ENCODE results near the gene FSIP1.

The FSIP1 gene

DNA sequence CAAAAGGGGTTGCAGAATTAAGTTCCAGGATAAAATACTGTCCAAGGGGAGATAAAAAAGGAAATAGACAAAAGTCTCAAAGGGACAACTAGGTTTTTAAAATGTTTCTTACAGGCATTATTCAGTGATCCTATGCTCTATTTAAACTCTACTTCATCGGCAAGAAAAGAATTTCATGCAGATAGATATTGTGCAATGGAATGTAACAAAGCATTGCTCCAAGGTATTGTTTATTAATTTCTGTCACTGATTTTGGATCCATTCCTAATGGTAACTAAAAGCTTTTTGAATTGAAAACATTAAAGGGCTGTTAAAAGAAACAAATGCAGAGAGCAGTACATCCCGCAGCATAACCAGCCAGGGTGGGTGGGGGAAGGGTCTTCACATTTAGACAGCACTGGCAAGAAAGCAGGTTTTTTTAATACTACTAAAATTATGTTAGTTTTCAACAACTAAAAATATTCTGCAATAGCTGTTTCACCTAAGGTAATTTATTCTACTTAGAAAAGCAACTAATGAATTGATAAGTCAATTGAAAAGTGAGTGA, 118.9 kb downstream of the FSIP1 start:
- no peak overlapping the region for H3K4me3 ChIP-seq (ENCODE audit: low read depth in 1 of 5, low read length in 5 of 5)
- H3K4me1 ChIP-seq (ENCODE audit: control insufficient read depth in 5 of 5, insufficient read depth in 5 of 5, low read length in 5 of 5), result peaks cover 0 to 3% (median 0%) of the 10 kb centered on the region in 5 donors
- no peaks in the 10 kb centered on the region for H3K27me3 ChIP-seq (ENCODE audit: control insufficient read depth in 5 of 5, insufficient read depth in 4 of 5, low read length in 5 of 5)
- H3K36me3 ChIP-seq (ENCODE audit: control insufficient read depth in 5 of 5, insufficient read depth in 5 of 5, low read length in 5 of 5), result no peaks in the 10 kb centered on the region
- no peak overlapping the region for H3K27ac ChIP-seq (ENCODE audit: low read depth, low read length)
- H3K9ac ChIP-seq (ENCODE audit: low read length in 5 of 5), result no peak overlapping the region
- no peaks in the 10 kb centered on the region for H3K9me3 ChIP-seq (ENCODE audit: control insufficient read depth in 5 of 5, low read length in 5 of 5)

DNA sequence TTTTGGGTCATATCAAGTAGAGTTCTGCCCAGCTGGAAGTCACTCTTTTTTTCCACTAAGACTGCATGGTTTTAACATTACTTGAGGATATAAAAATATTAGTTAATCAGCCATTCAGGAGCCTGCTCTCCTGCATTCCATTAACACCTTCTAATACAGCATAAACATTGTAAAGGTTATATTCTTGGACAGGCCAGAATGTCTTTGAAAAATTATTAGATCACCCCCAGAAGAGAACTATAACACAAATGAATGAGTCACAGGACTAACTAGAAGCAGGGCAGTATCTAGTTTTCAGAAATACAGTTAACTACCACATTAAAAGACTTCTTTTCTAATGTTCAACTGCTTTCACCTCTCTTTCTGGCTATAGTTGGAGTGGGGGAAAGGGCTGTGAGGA, 120.9 kb downstream of the FSIP1 start:
- H3K27me3 ChIP-seq (ENCODE audit: control insufficient read depth in 5 of 5, insufficient read depth in 4 of 5, low read length in 5 of 5), result no peaks in the 10 kb centered on the region
- peaks cover 0 to 3% (median 0%) of the 10 kb centered on the region in 5 donors for H3K4me1 ChIP-seq (ENCODE audit: control insufficient read depth in 5 of 5, insufficient read depth in 5 of 5, low read length in 5 of 5)
- no peak overlapping the region for H3K27ac ChIP-seq (ENCODE audit: low read depth, low read length)
- H3K4me3 ChIP-seq (ENCODE audit: low read depth in 1 of 5, low read length in 5 of 5), result no peak overlapping the region
- H3K9me3 ChIP-seq (ENCODE audit: control insufficient read depth in 5 of 5, low read length in 5 of 5), result no peaks in the 10 kb centered on the region
- no peak overlapping the region for H3K9ac ChIP-seq (ENCODE audit: low read length in 5 of 5)
- H3K36me3 ChIP-seq (ENCODE audit: control insufficient read depth in 5 of 5, insufficient read depth in 5 of 5, low read length in 5 of 5), result no peaks in the 10 kb centered on the region

DNA sequence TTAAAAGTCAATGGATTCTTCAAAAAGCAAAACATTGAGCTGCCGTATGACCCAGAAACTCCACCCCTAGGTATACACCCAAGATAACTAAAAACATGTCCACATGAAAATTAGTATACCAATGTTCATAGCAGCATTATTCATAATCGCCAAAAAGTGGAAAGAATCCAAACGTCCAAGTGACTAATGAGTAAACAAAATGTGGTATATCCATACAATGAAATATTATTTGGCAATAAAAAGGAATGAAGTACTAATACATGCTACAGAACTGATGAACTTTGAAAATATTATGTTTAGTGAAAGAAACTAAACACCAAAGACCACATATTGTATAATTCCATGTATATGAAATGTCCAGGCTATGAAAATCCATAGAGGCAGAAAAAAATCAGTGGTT, 123.9 kb downstream of the FSIP1 start:
- Histone ChIP-seq H3K27me3 (ENCODE audit: control insufficient read depth in 5 of 5, insufficient read depth in 4 of 5, low read length in 5 of 5) (no peaks in the 10 kb centered on the region), H3K9ac (ENCODE audit: low read length in 5 of 5) (no peak overlapping the region), H3K9me3 (ENCODE audit: control insufficient read depth in 5 of 5, low read length in 5 of 5) (no peaks in the 10 kb centered on the region), H3K36me3 (ENCODE audit: control insufficient read depth in 5 of 5, insufficient read depth in 5 of 5, low read length in 5 of 5) (no peaks in the 10 kb centered on the region), H3K27ac (ENCODE audit: low read depth, low read length) (no peak overlapping the region), H3K4me1 (ENCODE audit: control insufficient read depth in 5 of 5, insufficient read depth in 5 of 5, low read length in 5 of 5) (peaks cover 0 to 3% (median 0%) of the 10 kb centered on the region in 5 donors), H3K4me3 (ENCODE audit: low read depth in 1 of 5, low read length in 5 of 5) (no peak overlapping the region)

DNA sequence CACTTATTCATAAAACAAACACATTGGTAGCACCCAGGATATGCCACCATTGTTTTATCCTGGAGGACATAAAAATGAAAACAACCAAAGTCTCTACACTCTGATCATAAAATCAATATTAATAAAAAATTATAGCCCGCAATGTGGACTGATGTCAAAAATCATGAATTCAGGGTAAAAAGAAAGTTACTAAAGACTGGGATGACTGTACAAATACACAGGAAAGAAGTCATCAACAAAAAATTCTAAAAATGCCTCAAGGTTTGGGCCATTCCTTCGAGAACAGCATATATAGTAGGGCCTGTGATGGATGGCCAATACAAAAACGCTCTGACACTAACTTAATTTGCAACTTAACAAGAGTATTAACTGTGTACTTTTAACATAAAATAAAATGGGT, 125.0 kb downstream of the FSIP1 start:
- no peak overlapping the region for H3K4me3 ChIP-seq (ENCODE audit: low read depth in 1 of 5, low read length in 5 of 5)
- H3K4me1 ChIP-seq (ENCODE audit: control insufficient read depth in 5 of 5, insufficient read depth in 5 of 5, low read length in 5 of 5), result no peaks in the 10 kb centered on the region

DNA sequence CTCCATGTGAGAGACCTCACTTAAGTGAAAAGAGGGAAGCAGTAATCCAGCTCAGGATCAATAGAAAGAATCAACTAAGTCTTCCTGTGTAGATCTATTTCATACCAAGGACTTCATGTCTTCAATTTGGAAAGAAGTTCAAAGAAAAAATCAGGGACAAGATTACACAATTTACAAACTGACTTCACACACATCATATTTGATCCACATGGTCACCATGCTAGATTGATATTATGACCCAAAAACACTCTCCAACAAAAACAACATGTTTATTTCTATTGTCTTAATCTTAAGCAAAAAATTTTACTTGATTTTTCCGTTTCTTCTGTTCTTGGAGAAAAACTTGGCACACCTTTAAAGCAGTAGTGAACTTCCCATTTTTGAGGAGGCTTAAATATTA, 125.5 kb downstream of the FSIP1 start:
- Histone ChIP-seq H3K4me3 (ENCODE audit: low read depth in 1 of 5, low read length in 5 of 5) (no peak overlapping the region), H3K9me3 (ENCODE audit: control insufficient read depth in 5 of 5, low read length in 5 of 5) (no peaks in the 10 kb centered on the region), H3K4me1 (ENCODE audit: control insufficient read depth in 5 of 5, insufficient read depth in 5 of 5, low read length in 5 of 5) (no peaks in the 10 kb centered on the region), H3K9ac (ENCODE audit: low read length in 5 of 5) (no peak overlapping the region), H3K27me3 (ENCODE audit: control insufficient read depth in 5 of 5, insufficient read depth in 4 of 5, low read length in 5 of 5) (no peaks in the 10 kb centered on the region), H3K36me3 (ENCODE audit: control insufficient read depth in 5 of 5, insufficient read depth in 5 of 5, low read length in 5 of 5) (no peaks in the 10 kb centered on the region), H3K27ac (ENCODE audit: low read depth, low read length) (no peak overlapping the region)

More for the DNA sequence above, 125.0 kb downstream of the FSIP1 start:
- Histone ChIP-seq H3K36me3 (ENCODE audit: control insufficient read depth in 5 of 5, insufficient read depth in 5 of 5, low read length in 5 of 5) (no peaks in the 10 kb centered on the region), H3K27me3 (ENCODE audit: control insufficient read depth in 5 of 5, insufficient read depth in 4 of 5, low read length in 5 of 5) (no peaks in the 10 kb centered on the region), H3K27ac (ENCODE audit: low read depth, low read length) (no peak overlapping the region), H3K9ac (ENCODE audit: low read length in 5 of 5) (no peak overlapping the region), H3K9me3 (ENCODE audit: control insufficient read depth in 5 of 5, low read length in 5 of 5) (no peaks in the 10 kb centered on the region)

DNA sequence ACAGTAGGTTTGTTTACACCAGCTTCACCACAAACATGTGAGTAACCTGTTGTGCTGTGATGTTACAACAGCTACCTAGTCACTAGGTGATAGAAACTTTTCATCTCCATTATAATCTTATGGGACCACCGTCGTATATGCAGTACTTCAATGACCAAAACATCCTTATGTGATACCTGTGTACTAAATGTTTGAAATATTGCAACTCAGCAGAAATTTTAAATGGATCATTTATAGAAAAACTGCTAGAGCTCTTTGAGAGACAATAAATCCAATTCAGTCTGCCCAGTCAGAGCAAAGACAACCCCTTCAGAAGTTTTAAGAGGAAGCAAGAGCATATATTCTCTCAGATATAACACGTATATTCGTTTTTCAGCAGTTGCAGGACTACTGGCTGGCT, 128.3 kb downstream of the FSIP1 start:
- no peak overlapping the region for H3K4me3 ChIP-seq (ENCODE audit: low read depth in 1 of 5, low read length in 5 of 5)
- no peaks in the 10 kb centered on the region for H3K9me3 ChIP-seq (ENCODE audit: control insufficient read depth in 5 of 5, low read length in 5 of 5)
- no peaks in the 10 kb centered on the region for H3K27me3 ChIP-seq (ENCODE audit: control insufficient read depth in 5 of 5, insufficient read depth in 4 of 5, low read length in 5 of 5)
- no peaks in the 10 kb centered on the region for H3K36me3 ChIP-seq (ENCODE audit: control insufficient read depth in 5 of 5, insufficient read depth in 5 of 5, low read length in 5 of 5)
- H3K27ac ChIP-seq (ENCODE audit: low read depth, low read length), result no peak overlapping the region
- no peaks in the 10 kb centered on the region for H3K4me1 ChIP-seq (ENCODE audit: control insufficient read depth in 5 of 5, insufficient read depth in 5 of 5, low read length in 5 of 5)
- H3K9ac ChIP-seq (ENCODE audit: low read length in 5 of 5), result no peak overlapping the region

DNA sequence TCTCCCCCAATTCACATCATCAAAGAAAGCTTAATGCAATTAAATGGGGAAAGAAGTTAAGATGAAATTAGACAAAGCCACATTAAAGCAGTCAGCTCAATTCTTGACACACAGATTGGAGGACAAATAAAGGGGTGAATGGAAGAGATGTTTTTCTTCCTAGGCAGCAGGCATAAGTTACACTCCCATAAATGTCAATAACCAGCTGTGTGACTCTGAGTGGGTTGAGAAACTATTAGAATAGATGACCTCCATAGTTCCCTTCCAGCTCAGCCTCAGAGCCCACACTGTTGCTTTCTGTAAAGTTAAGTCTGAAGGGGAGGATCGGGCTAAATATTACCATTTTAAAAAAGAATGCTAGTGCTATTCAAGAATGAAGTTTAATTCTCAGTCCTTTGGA, 130.8 kb downstream of the FSIP1 start:
- no peaks in the 10 kb centered on the region for H3K4me1 ChIP-seq (ENCODE audit: control insufficient read depth in 5 of 5, insufficient read depth in 5 of 5, low read length in 5 of 5)
- no peak overlapping the region for H3K27ac ChIP-seq (ENCODE audit: low read depth, low read length)
- H3K36me3 ChIP-seq (ENCODE audit: control insufficient read depth in 5 of 5, insufficient read depth in 5 of 5, low read length in 5 of 5), result no peaks in the 10 kb centered on the region

DNA sequence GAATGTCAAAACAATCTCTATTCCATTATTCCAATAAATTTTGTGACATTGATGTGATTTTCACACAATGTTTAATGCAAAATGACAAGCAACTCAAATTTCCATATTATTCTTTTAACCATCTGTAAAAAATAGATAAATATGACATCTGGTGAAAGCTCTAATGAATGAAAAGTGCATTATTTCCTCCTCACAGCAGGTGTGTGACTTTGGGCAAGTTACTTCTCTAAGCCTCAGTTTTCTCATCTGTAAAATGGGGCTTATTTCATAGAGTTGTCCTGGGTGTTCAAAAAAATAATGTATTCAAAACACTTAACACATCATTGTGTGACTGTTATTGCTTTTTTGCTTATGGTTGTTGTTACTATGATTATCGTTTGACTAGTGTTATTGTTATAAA, 131.3 kb downstream of the FSIP1 start:
- H3K4me1 ChIP-seq (ENCODE audit: control insufficient read depth in 5 of 5, insufficient read depth in 5 of 5, low read length in 5 of 5), result no peaks in the 10 kb centered on the region
- H3K36me3 ChIP-seq (ENCODE audit: control insufficient read depth in 5 of 5, insufficient read depth in 5 of 5, low read length in 5 of 5), result no peaks in the 10 kb centered on the region
- H3K4me3 ChIP-seq (ENCODE audit: low read depth in 1 of 5, low read length in 5 of 5), result no peak overlapping the region

More for the DNA sequence above, 130.8 kb downstream of the FSIP1 start:
- no peak overlapping the region for H3K9ac ChIP-seq (ENCODE audit: low read length in 5 of 5)
- no peaks in the 10 kb centered on the region for H3K27me3 ChIP-seq (ENCODE audit: control insufficient read depth in 5 of 5, insufficient read depth in 4 of 5, low read length in 5 of 5)
- H3K9me3 ChIP-seq (ENCODE audit: control insufficient read depth in 5 of 5, low read length in 5 of 5), result no peaks in the 10 kb centered on the region
- H3K4me3 ChIP-seq (ENCODE audit: low read depth in 1 of 5, low read length in 5 of 5), result no peak overlapping the region

DNA sequence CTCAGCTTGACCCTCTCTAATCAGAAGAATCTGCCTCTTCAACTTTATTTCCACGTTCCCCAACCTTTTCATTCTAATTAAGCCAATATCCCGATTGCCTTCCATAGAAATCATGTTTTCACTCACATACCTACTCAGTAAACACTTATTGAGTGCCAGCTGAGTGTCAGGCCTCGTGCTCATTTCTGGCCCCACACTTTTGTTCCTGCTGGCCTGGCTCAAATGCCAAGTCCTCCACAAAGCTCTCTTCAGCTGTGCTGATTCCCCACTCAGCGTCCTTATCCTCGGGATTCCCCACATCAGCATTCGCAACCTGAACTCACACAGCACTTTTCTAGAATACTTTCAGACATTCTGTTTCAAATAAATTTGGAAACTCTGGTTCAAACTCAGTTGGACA, 132.9 kb downstream of the FSIP1 start:
- H3K4me1 ChIP-seq (ENCODE audit: control insufficient read depth in 5 of 5, insufficient read depth in 5 of 5, low read length in 5 of 5), result no peaks in the 10 kb centered on the region
- H3K27ac ChIP-seq (ENCODE audit: low read depth, low read length), result no peak overlapping the region

More for the DNA sequence above, 131.3 kb downstream of the FSIP1 start:
- H3K27me3 ChIP-seq (ENCODE audit: control insufficient read depth in 5 of 5, insufficient read depth in 4 of 5, low read length in 5 of 5), result no peaks in the 10 kb centered on the region
- H3K27ac ChIP-seq (ENCODE audit: low read depth, low read length), result no peak overlapping the region
- H3K9ac ChIP-seq (ENCODE audit: low read length in 5 of 5), result no peak overlapping the region
- H3K9me3 ChIP-seq (ENCODE audit: control insufficient read depth in 5 of 5, low read length in 5 of 5), result no peaks in the 10 kb centered on the region

DNA sequence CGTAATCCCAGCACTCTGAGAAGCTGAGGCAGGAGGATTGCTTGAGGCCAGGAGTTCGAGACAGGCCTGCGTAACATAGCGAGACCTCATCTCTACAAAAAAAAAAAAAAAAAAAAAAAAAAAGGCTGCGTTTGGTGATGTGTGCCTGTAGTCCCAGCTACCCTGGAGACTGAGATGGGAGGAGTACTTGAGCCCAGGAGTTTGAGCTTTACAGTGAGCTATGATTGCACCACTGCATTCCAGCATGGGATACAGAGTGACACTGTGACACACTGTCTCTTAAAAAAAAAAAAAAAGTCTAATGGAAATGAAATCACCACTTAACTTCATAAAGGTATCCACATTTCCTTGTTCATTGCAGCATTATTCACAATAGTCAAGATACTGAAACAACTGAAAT, 136.2 kb downstream of the FSIP1 start:
- Histone ChIP-seq H3K27ac (ENCODE audit: low read depth, low read length) (no peak overlapping the region), H3K9me3 (ENCODE audit: control insufficient read depth in 5 of 5, low read length in 5 of 5) (no peaks in the 10 kb centered on the region), H3K36me3 (ENCODE audit: control insufficient read depth in 5 of 5, insufficient read depth in 5 of 5, low read length in 5 of 5) (no peaks in the 10 kb centered on the region), H3K4me1 (ENCODE audit: control insufficient read depth in 5 of 5, insufficient read depth in 5 of 5, low read length in 5 of 5) (peaks cover 0 to 3% (median 0%) of the 10 kb centered on the region in 5 donors), H3K27me3 (ENCODE audit: control insufficient read depth in 5 of 5, insufficient read depth in 4 of 5, low read length in 5 of 5) (no peaks in the 10 kb centered on the region), H3K9ac (ENCODE audit: low read length in 5 of 5) (no peak overlapping the region), H3K4me3 (ENCODE audit: low read depth in 1 of 5, low read length in 5 of 5) (no peak overlapping the region)

More for the DNA sequence above, 132.9 kb downstream of the FSIP1 start:
- Histone ChIP-seq H3K27me3 (ENCODE audit: control insufficient read depth in 5 of 5, insufficient read depth in 4 of 5, low read length in 5 of 5) (no peaks in the 10 kb centered on the region), H3K9ac (ENCODE audit: low read length in 5 of 5) (no peak overlapping the region), H3K9me3 (ENCODE audit: control insufficient read depth in 5 of 5, low read length in 5 of 5) (no peaks in the 10 kb centered on the region), H3K36me3 (ENCODE audit: control insufficient read depth in 5 of 5, insufficient read depth in 5 of 5, low read length in 5 of 5) (no peaks in the 10 kb centered on the region), H3K4me3 (ENCODE audit: low read depth in 1 of 5, low read length in 5 of 5) (no peak overlapping the region)

DNA sequence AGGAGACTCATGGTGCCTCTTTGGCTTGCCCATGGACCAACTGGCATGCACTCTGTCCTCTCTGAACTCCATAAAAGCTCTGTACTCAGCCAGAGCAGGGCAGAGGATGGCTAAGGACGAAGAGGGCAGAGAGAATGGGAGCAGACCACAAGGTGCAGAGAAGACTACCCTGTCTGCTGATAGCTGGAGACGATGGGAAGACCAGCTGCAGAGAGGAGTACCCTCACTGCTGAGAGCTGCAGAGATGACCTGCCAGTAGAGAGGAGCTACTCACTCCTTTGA, 136.7 kb downstream of the FSIP1 start:
- no peak overlapping the region for H3K4me3 ChIP-seq (ENCODE audit: low read depth in 1 of 5, low read length in 5 of 5)

More for the DNA sequence above, 136.7 kb downstream of the FSIP1 start:
- H3K9ac ChIP-seq (ENCODE audit: low read length in 5 of 5), result no peak overlapping the region
- no peaks in the 10 kb centered on the region for H3K9me3 ChIP-seq (ENCODE audit: control insufficient read depth in 5 of 5, low read length in 5 of 5)
- H3K4me1 ChIP-seq (ENCODE audit: control insufficient read depth in 5 of 5, insufficient read depth in 5 of 5, low read length in 5 of 5), result peaks cover 0 to 3% (median 0%) of the 10 kb centered on the region in 5 donors
- H3K27me3 ChIP-seq (ENCODE audit: control insufficient read depth in 5 of 5, insufficient read depth in 4 of 5, low read length in 5 of 5), result no peaks in the 10 kb centered on the region
- H3K27ac ChIP-seq (ENCODE audit: low read depth, low read length), result no peak overlapping the region
- no peaks in the 10 kb centered on the region for H3K36me3 ChIP-seq (ENCODE audit: control insufficient read depth in 5 of 5, insufficient read depth in 5 of 5, low read length in 5 of 5)

Data from subcutaneous abdominal adipose tissue (tissue), 5 donors.